H9 (cell line): ENCODE measurements around the gene CHN2. TPM values are rescaled to one million over a fixed set of nuclear protein-coding genes. Genes with fewer than 3 reads are reported as not detected.

Experiments used
- DNase-seq: peaks from one replicate; pipeline ENCODE4 v3.0.0-alpha.2; 2017
- H2AFZ ChIP-seq: one replicate; pipeline ENCODE4 v1.6.1; 2013; ENCODE audit warnings: mild to moderate bottlenecking, low read length, control low read depth, moderate library complexity
- H2AK5ac ChIP-seq: 2 replicates; pipeline ENCODE4 v1.6.1; 2013; ENCODE audit warnings: low read length, control low read depth, mixed read lengths; ENCODE audit not compliant: insufficient read length
- H2BK120ac ChIP-seq: one replicate; pipeline ENCODE4 v1.6.1; 2013; ENCODE audit warnings: low read depth, mild to moderate bottlenecking, low read length, control low read depth, inconsistent platforms; ENCODE audit not compliant: poor library complexity, severe bottlenecking
- H2BK12ac ChIP-seq: 2 replicates; pipeline ENCODE4 v1.6.1; 2013; ENCODE audit warnings: low read length, control low read depth, mixed read lengths, low read depth; ENCODE audit not compliant: insufficient read length
- H2BK15ac ChIP-seq: 2 replicates; pipeline ENCODE4 v1.6.1; 2013; ENCODE audit warnings: low read depth, low read length, control low read depth
- H2BK20ac ChIP-seq: one replicate; pipeline ENCODE4 v1.6.1; 2013; ENCODE audit warnings: low read depth, mild to moderate bottlenecking, low read length, control low read depth, inconsistent platforms; ENCODE audit not compliant: poor library complexity, severe bottlenecking
- H2BK5ac ChIP-seq: 2 replicates; pipeline ENCODE4 v1.6.1; 2013; ENCODE audit warnings: low read length, control low read depth, mixed read lengths; ENCODE audit not compliant: insufficient read length
- H3K14ac ChIP-seq: 2 replicates; pipeline ENCODE4 v1.6.1; 2013; ENCODE audit warnings: low read length, control low read depth; ENCODE audit not compliant: insufficient read depth
- H3K18ac ChIP-seq: 2 replicates; pipeline ENCODE4 v1.6.1; 2013; ENCODE audit warnings: low read depth, mild to moderate bottlenecking, mixed read lengths, low read length, control low read depth; ENCODE audit not compliant: insufficient read length
- H3K23ac ChIP-seq: 2 replicates; pipeline ENCODE4 v1.6.1; 2013; ENCODE audit warnings: low read length, control low read depth, mixed read lengths, low read depth; ENCODE audit not compliant: insufficient read length
- H3K23me2 ChIP-seq: 2 replicates; pipeline ENCODE4 v1.6.1; 2013; ENCODE audit warnings: low read depth, mild to moderate bottlenecking, mixed read lengths, low read length, control low read depth; ENCODE audit not compliant: insufficient read length, poor library complexity, severe bottlenecking
- H3K27ac ChIP-seq: 2 replicates; pipeline ENCODE4 v1.5.1; 2013; ENCODE audit warnings: low read length, control low read depth, mixed read lengths, low read depth; ENCODE audit not compliant: insufficient read length
- H3K27me3 ChIP-seq: 2 replicates; pipeline ENCODE4 v1.6.1; 2013; ENCODE audit warnings: low read length, control low read depth, inconsistent platforms; ENCODE audit not compliant: insufficient read depth
- H3K4ac ChIP-seq: 2 replicates; pipeline ENCODE4 v1.6.1; 2013; ENCODE audit warnings: low read depth, mild to moderate bottlenecking, control low read depth, inconsistent platforms, low read length, moderate library complexity
- H3K4me1 ChIP-seq: 2 replicates; pipeline ENCODE4 v1.6.1; 2013; ENCODE audit warnings: low read length, control low read depth, inconsistent platforms; ENCODE audit not compliant: insufficient read depth
- H3K4me2 ChIP-seq: 2 replicates; pipeline ENCODE4 v1.6.1; 2013; ENCODE audit warnings: low read length, control low read depth, mixed read lengths; ENCODE audit not compliant: insufficient read length, insufficient read depth
- H3K56ac ChIP-seq: 2 replicates; pipeline ENCODE4 v1.6.1; 2013; ENCODE audit warnings: low read depth, mild to moderate bottlenecking, mixed read lengths, low read length, control low read depth; ENCODE audit not compliant: insufficient read length
- H3K79me1 ChIP-seq: 2 replicates; pipeline ENCODE4 v1.6.1; 2013; ENCODE audit warnings: low read depth, mild to moderate bottlenecking, moderate library complexity, low read length, control low read depth, inconsistent platforms; ENCODE audit not compliant: insufficient read depth, poor library complexity, severe bottlenecking
- H3K79me2 ChIP-seq: 2 replicates; pipeline ENCODE4 v1.6.1; 2013; ENCODE audit warnings: low read length, control low read depth, inconsistent platforms; ENCODE audit not compliant: insufficient read depth
- H3K9ac ChIP-seq: 2 replicates; pipeline ENCODE4 v1.6.1; 2013; ENCODE audit warnings: low read length, control low read depth, mixed read lengths; ENCODE audit not compliant: insufficient read length; ENCODE audit errors: extremely low read depth
- H3K9me3 ChIP-seq: one replicate; pipeline ENCODE4 v1.6.1; 2013; ENCODE audit warnings: low read depth, low read length, inconsistent platforms; ENCODE audit not compliant: control insufficient read depth
- H3T11ph ChIP-seq: one replicate; pipeline ENCODE4 v1.6.1; 2013; ENCODE audit warnings: mild to moderate bottlenecking, low read length, control low read depth, inconsistent platforms
- H4K20me1 ChIP-seq: one replicate; pipeline ENCODE4 v1.6.1; 2013; ENCODE audit not compliant: control insufficient read depth, insufficient read length, insufficient read depth
- H4K5ac ChIP-seq: 2 replicates; pipeline ENCODE4 v1.6.1; 2013; ENCODE audit warnings: low read depth, mild to moderate bottlenecking, mixed read lengths, low read length, control low read depth; ENCODE audit not compliant: insufficient read length
- H4K8ac ChIP-seq: replicated peaks from 2 replicates; pipeline ENCODE4 v1.6.1; 2013; ENCODE audit warnings: low read length, control low read depth, mixed read lengths, low read depth; ENCODE audit not compliant: insufficient read length
- H4K91ac ChIP-seq: 2 replicates; pipeline ENCODE4 v1.6.1; 2013; ENCODE audit warnings: low read depth, mild to moderate bottlenecking, moderate library complexity, mixed read lengths, low read length, control low read depth; ENCODE audit not compliant: insufficient read length
- H3K27ac Mint-ChIP-seq, 3 experiments: 2 replicates in 2 of 3; 3 replicates in 1 of 3; pipeline ENCODE4 v1.8.0; 2020 to 2021; ENCODE audit warnings: mixed read lengths in 3 of 3, mild to moderate bottlenecking in 1 of 3, moderate library complexity in 1 of 3
- H3K27me3 Mint-ChIP-seq: 2 replicates; pipeline ENCODE4 v1.8.0; 2021; ENCODE audit warnings: low read depth, mild to moderate bottlenecking, moderate library complexity, mixed read lengths
- H3K36me3 Mint-ChIP-seq, 3 experiments: 2 replicates in 2 of 3; 3 replicates in 1 of 3; pipeline ENCODE4 v1.8.0; 2020 to 2021; ENCODE audit warnings: low read depth in 3 of 3, mixed read lengths in 3 of 3; ENCODE audit not compliant: insufficient read depth in 1 of 3
- H3K4me1 Mint-ChIP-seq, 2 experiments: 2 replicates each; pipeline ENCODE4 v1.8.0; 2020; ENCODE audit warnings: mixed read lengths in 2 of 2
- H3K4me3 Mint-ChIP-seq, 2 experiments: 2 replicates in 1 of 2; 3 replicates in 1 of 2; pipeline ENCODE4 v1.8.0; 2020 to 2021; ENCODE audit warnings: mild to moderate bottlenecking in 2 of 2, mixed read lengths in 2 of 2, moderate library complexity in 1 of 2
- H3K9me3 Mint-ChIP-seq, 2 experiments: 2 replicates in 1 of 2; 3 replicates in 1 of 2; pipeline ENCODE4 v1.8.0; 2020; ENCODE audit warnings: mild to moderate bottlenecking in 2 of 2, mixed read lengths in 2 of 2, moderate library complexity in 1 of 2
- CTCF ChIP-seq: fragments of 200-600 bp; sonication (generic); conservative IDR thresholded peaks from 3 replicates; pipeline ENCODE4 v1.8.0; 2021; ENCODE audit warnings: antibody characterized with exemption, mild to moderate bottlenecking
- WGBS: extraction: QIAGEN DNeasy Blood & Tissue Kit; methylation state at CpG from one replicate; pipeline ENCODE4 v1.1.7; 2013; ENCODE audit warnings: missing lambda C conversion rate, low lambda C conversion rate, mixed read lengths; ENCODE audit not compliant: insufficient read length; ENCODE audit errors: extremely low coverage; 5-methylcytosine and 5-hydroxymethylcytosine counted together
- total RNA-seq: library from RNA; stranded (reverse); gene quantifications from 2 replicates; pipeline ENCODE4 v1.2.1, GENCODE V29; 2021

The CHN2 gene
- total RNA-seq, 1 experiment from 2014 or later: 3.3 TPM

DNA sequence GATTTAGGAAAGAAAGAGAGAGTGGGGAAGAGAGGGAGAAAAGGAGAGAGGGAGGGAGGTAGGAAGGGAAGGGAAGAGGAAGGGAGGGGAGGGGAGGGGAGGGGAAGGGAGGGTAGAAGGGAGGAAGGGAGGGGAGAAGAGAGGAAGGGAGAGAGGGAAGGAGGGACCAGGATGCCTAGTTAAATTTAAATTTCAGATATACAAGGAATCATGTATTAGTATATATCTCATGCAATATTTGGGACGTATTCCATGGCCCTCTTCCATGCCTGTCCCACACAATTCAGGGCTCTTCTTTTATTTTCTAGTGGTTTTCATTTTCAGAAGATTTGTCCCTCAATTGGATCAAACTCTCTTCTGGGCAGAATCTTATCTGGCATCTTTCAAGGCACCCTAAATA is 196.7 kb downstream of the CHN2 start:
- Histone ChIP-seq H2AK5ac (no peak overlapping the region), H3K23me2 (no peaks in the 10 kb centered on the region), H3T11ph (no peak overlapping the region), H4K8ac (no peak overlapping the region), H2BK5ac (no peak overlapping the region), H3K9me3 (no peaks in the 10 kb centered on the region), H3K18ac (no peak overlapping the region), H4K91ac (no peak overlapping the region), H3K4me2 (no peak overlapping the region), H2BK12ac (no peak overlapping the region), H3K27me3 (no peaks in the 10 kb centered on the region), H3K14ac (no peak overlapping the region), H3K23ac (no peak overlapping the region), H2AFZ (no peak overlapping the region), H3K4me1 (no peaks in the 10 kb centered on the region), H3K4ac (no peak overlapping the region), H2BK15ac (no peak overlapping the region), H3K79me1 (no peaks in the 10 kb centered on the region), H4K5ac (no peak overlapping the region), H2BK20ac (no peak overlapping the region), H3K79me2 (no peaks in the 10 kb centered on the region), H3K9ac (no peak overlapping the region), H3K27ac (no peak overlapping the region), H3K56ac (no peak overlapping the region), H2BK120ac (no peak overlapping the region), H4K20me1 (no peaks in the 10 kb centered on the region)
- H3K27ac Mint-ChIP-seq: no peak overlapping the region
- H3K4me3 Mint-ChIP-seq: no peak overlapping the region
- peaks cover 0 to under 1% of the 10 kb centered on the region in 2 experiments; a peak in 1 of 5 replicates for H3K9me3 Mint-ChIP-seq
- H3K27me3 Mint-ChIP-seq: no peaks in the 10 kb centered on the region; the same call in 1 of the 2 replicates
- DNase-seq: no peak
- no CpG with 5 or more reads among the region's 1 CpG for WGBS
- no peaks in the 10 kb centered on the region; a peak in 1 of 7 replicates for H3K36me3 Mint-ChIP-seq
- peaks cover 0 to 4% of the 10 kb centered on the region in 2 experiments; a peak in 1 of 4 replicates for H3K4me1 Mint-ChIP-seq
- TF ChIP-seq CTCF: no peak
